OCI-LY3 (cell line): ENCODE results near the gene CHST2.

Source experiments
- EZH2phosphoT487 ChIP-seq: fragments of 200-600 bp; shearing (Covaris generic); IDR thresholded peaks from 2 replicates; pipeline ENCODE4 v1.6.1; 2018; ENCODE audit warnings: antibody characterized with exemption, mixed run types, low read depth
- TF ChIP-seq, protein P1 (sequence below): fragments of 200-600, 300-600 bp; sonication (generic); IDR thresholded peaks from 2 replicates; pipeline ENCODE4 v1.5.1; 2014; ENCODE audit warnings: antibody characterized with exemption, low read length, low read depth

DNA sequence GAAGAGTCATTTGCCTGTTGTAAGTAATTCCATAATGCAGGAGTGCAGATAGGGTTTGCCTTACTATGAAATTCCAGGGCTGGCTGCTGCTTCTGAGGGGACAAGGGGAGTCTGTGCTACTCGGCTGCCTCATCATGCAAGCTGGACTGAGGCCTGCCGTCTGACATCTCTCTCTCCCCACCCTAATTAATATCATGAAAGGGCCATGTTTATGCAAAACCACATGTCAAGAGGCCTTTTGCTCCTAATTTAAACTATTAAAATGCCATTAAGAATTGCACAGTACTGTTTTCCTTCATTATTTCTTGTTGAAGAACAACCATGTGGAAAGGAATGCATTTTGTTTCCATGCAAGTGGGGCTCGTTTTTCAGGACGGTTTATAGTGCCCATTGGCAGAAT, 26.3 kb downstream of the CHST2 start:
- TF ChIP-seq, protein P1, sequence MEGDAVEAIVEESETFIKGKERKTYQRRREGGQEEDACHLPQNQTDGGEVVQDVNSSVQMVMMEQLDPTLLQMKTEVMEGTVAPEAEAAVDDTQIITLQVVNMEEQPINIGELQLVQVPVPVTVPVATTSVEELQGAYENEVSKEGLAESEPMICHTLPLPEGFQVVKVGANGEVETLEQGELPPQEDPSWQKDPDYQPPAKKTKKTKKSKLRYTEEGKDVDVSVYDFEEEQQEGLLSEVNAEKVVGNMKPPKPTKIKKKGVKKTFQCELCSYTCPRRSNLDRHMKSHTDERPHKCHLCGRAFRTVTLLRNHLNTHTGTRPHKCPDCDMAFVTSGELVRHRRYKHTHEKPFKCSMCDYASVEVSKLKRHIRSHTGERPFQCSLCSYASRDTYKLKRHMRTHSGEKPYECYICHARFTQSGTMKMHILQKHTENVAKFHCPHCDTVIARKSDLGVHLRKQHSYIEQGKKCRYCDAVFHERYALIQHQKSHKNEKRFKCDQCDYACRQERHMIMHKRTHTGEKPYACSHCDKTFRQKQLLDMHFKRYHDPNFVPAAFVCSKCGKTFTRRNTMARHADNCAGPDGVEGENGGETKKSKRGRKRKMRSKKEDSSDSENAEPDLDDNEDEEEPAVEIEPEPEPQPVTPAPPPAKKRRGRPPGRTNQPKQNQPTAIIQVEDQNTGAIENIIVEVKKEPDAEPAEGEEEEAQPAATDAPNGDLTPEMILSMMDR: no peak
- TF ChIP-seq EZH2phosphoT487: no peak
